Measurements from ENCODE around the gene SNIP1.
"Not testable (repeated sequence)": the region's sequence is repeated elsewhere in the genome, so short reads cannot be mapped to it uniquely, and the experiment has no call there.

The SNIP1 gene

GRCh38 chr1:37513795-37514349, 40.2 kb downstream of the SNIP1 start:
- peak; percentile 24 for DNase-seq (ENCODE audit: low spot score)

- DNase-seq (ENCODE audit: low spot score) = no peak
Measured at GRCh38 chr1:37509181-37509580, 44.9 kb downstream of the SNIP1 start.

- no peak for DNase-seq (ENCODE audit: low spot score)
Measured at GRCh38 chr1:37506740-37507139, 47.4 kb downstream of the SNIP1 start.

GRCh38 chr1:37502791-37503190, 51.3 kb downstream of the SNIP1 start:
- not testable (repeated sequence) for DNase-seq (ENCODE audit: low spot score)

- DNase-seq (ENCODE audit: low spot score) = no peak
Measured at GRCh38 chr1:37502104-37502503, 52.0 kb downstream of the SNIP1 start.

- no peak for DNase-seq (ENCODE audit: low spot score)
Measured at GRCh38 chr1:37501661-37502060, 52.4 kb downstream of the SNIP1 start.

GRCh38 chr1:37498872-37499617, 55.0 kb downstream of the SNIP1 start:
- DNase-seq (ENCODE audit: low spot score) = no peak

GRCh38 chr1:37497832-37498231, 56.3 kb downstream of the SNIP1 start:
- no peak for DNase-seq (ENCODE audit: low spot score)

GRCh38 chr1:37495875-37496274, 58.2 kb downstream of the SNIP1 start:
- no peak for DNase-seq (ENCODE audit: low spot score)

GRCh38 chr1:37493336-37494098, 60.6 kb downstream of the SNIP1 start:
- no peak for DNase-seq (ENCODE audit: low spot score)

- DNase-seq (ENCODE audit: low spot score) = no peak
Measured at GRCh38 chr1:37487619-37487984, 66.5 kb downstream of the SNIP1 start.

- peak; percentile 68 for DNase-seq (ENCODE audit: low spot score)
Measured at GRCh38 chr1:37486680-37487618, 67.1 kb downstream of the SNIP1 start.

GRCh38 chr1:37485902-37486679, 68.0 kb downstream of the SNIP1 start:
- no peak for DNase-seq (ENCODE audit: low spot score)
